Mesenchymal stem cell (in vitro differentiated cells and primary cell): Measurements from ENCODE around the gene POLR2L.

ENCODE experiments used
- DNase-seq: peaks from one replicate; pipeline ENCODE4 v3.0.0-alpha.2; 2013
- H2AFZ ChIP-seq: one replicate; pipeline ENCODE4 v1.6.1; 2013; ENCODE audit warnings: low read depth, mild to moderate bottlenecking, control low read depth, inconsistent platforms, low read length, moderate library complexity
- H2AK5ac ChIP-seq: 2 replicates; pipeline ENCODE4 v1.6.1; 2013; ENCODE audit warnings: low read length, moderate library complexity, mild to moderate bottlenecking, inconsistent platforms; ENCODE audit not compliant: severe bottlenecking
- H2BK120ac ChIP-seq: one replicate; pipeline ENCODE4 v1.6.1; 2013; ENCODE audit warnings: low read depth, mild to moderate bottlenecking, inconsistent platforms, low read length, moderate library complexity
- H2BK12ac ChIP-seq, 2 experiments: one replicate each; pipeline ENCODE4 v1.6.1; 2013; ENCODE audit warnings: inconsistent platforms in 2 of 2, low read length in 2 of 2, mild to moderate bottlenecking in 2 of 2, moderate library complexity in 2 of 2, control low read depth in 1 of 2
- H2BK15ac ChIP-seq: one replicate; pipeline ENCODE4 v1.6.1; 2013; ENCODE audit warnings: mild to moderate bottlenecking, low read depth, inconsistent platforms; ENCODE audit not compliant: poor library complexity, severe bottlenecking
- H2BK5ac ChIP-seq: 2 replicates; pipeline ENCODE4 v1.6.1; 2013; ENCODE audit warnings: low read depth, mild to moderate bottlenecking, low read length, control low read depth, inconsistent platforms; ENCODE audit not compliant: poor library complexity, severe bottlenecking
- H3K14ac ChIP-seq, 2 experiments: one replicate each; pipeline ENCODE4 v1.6.1; 2013; ENCODE audit warnings: inconsistent platforms in 2 of 2, low read length in 2 of 2, control low read depth in 1 of 2, mild to moderate bottlenecking in 1 of 2, moderate library complexity in 1 of 2
- H3K18ac ChIP-seq, 2 experiments: one replicate each; pipeline ENCODE4 v1.6.1; 2013; ENCODE audit warnings: inconsistent platforms in 2 of 2, low read length in 2 of 2, control low read depth in 1 of 2, low read depth in 1 of 2, mild to moderate bottlenecking in 1 of 2
- H3K23ac ChIP-seq, 2 experiments: one replicate each; pipeline ENCODE4 v1.6.1; 2013; ENCODE audit warnings: inconsistent platforms in 2 of 2, low read length in 2 of 2, mild to moderate bottlenecking in 2 of 2, moderate library complexity in 2 of 2, control low read depth in 1 of 2
- H3K27ac ChIP-seq: 2 replicates; pipeline ENCODE4 v1.5.1; 2013; ENCODE audit warnings: mild to moderate bottlenecking, moderate library complexity, low read length, control low read depth, inconsistent platforms; ENCODE audit not compliant: poor library complexity, severe bottlenecking
- H3K27me3 ChIP-seq, 2 experiments: 2 replicates each; pipeline versions ENCODE4 v1.6.1 to v1.7.0; 2013; ENCODE audit warnings: low read length in 2 of 2, mild to moderate bottlenecking in 2 of 2, moderate library complexity in 2 of 2, control low read depth in 1 of 2, inconsistent platforms in 1 of 2; ENCODE audit not compliant: control insufficient read depth in 1 of 2, insufficient read depth in 1 of 2
- H3K36me3 ChIP-seq, 2 experiments: 2 replicates each; pipeline versions ENCODE4 v1.6.1 to v1.7.0; 2013; ENCODE audit warnings: low read length in 2 of 2, control low read depth in 1 of 2, inconsistent platforms in 1 of 2, low read depth in 1 of 2, mild to moderate bottlenecking in 1 of 2; ENCODE audit not compliant: insufficient read depth in 2 of 2, control insufficient read depth in 1 of 2
- H3K4ac ChIP-seq, 2 experiments: one replicate each; pipeline ENCODE4 v1.6.1; 2013; ENCODE audit warnings: inconsistent platforms in 2 of 2, low read length in 2 of 2, mild to moderate bottlenecking in 2 of 2, moderate library complexity in 2 of 2, control low read depth in 1 of 2, low read depth in 1 of 2
- H3K4me1 ChIP-seq: 2 replicates; pipeline ENCODE4 v1.6.1; 2013; ENCODE audit warnings: low read depth, low read length, control low read depth; ENCODE audit not compliant: control insufficient read depth, insufficient read depth
- H3K4me2 ChIP-seq: 2 replicates; pipeline ENCODE4 v1.6.1; 2013; ENCODE audit warnings: low read length, mild to moderate bottlenecking, inconsistent platforms; ENCODE audit not compliant: poor library complexity, severe bottlenecking
- H3K4me3 ChIP-seq, 2 experiments: 2 replicates each; pipeline versions ENCODE4 v1.5.1 to v1.7.0; 2013; ENCODE audit warnings: low read length in 2 of 2, mild to moderate bottlenecking in 2 of 2, control low read depth in 1 of 2, low read depth in 1 of 2; ENCODE audit not compliant: insufficient read depth in 1 of 2
- H3K79me1 ChIP-seq: replicated peaks from 2 replicates; pipeline ENCODE4 v1.6.1; 2013; ENCODE audit warnings: mild to moderate bottlenecking, control low read depth, low read length, inconsistent platforms; ENCODE audit not compliant: poor library complexity, severe bottlenecking
- H3K9ac ChIP-seq: 2 replicates; pipeline ENCODE4 v1.7.0; 2013; ENCODE audit warnings: mild to moderate bottlenecking, low read length, moderate library complexity
- H3K9me3 ChIP-seq: 2 replicates; pipeline ENCODE4 v1.7.0; 2013; ENCODE audit warnings: mild to moderate bottlenecking, low read length; ENCODE audit not compliant: control insufficient read depth
- H4K8ac ChIP-seq: one replicate; pipeline ENCODE4 v1.6.1; 2013; ENCODE audit warnings: inconsistent platforms, mild to moderate bottlenecking, low read length, moderate library complexity
- H4K91ac ChIP-seq: one replicate; pipeline ENCODE4 v1.6.1; 2013; ENCODE audit warnings: mild to moderate bottlenecking, low read length, inconsistent platforms
- whole genome bisulfite sequencing: methylation state at CpG from one replicate; pipeline ENCODE4 v1.1.7; 2013; ENCODE audit warnings: mixed read lengths; 5-methylcytosine and 5-hydroxymethylcytosine counted together

POLR2L gene

DNA sequence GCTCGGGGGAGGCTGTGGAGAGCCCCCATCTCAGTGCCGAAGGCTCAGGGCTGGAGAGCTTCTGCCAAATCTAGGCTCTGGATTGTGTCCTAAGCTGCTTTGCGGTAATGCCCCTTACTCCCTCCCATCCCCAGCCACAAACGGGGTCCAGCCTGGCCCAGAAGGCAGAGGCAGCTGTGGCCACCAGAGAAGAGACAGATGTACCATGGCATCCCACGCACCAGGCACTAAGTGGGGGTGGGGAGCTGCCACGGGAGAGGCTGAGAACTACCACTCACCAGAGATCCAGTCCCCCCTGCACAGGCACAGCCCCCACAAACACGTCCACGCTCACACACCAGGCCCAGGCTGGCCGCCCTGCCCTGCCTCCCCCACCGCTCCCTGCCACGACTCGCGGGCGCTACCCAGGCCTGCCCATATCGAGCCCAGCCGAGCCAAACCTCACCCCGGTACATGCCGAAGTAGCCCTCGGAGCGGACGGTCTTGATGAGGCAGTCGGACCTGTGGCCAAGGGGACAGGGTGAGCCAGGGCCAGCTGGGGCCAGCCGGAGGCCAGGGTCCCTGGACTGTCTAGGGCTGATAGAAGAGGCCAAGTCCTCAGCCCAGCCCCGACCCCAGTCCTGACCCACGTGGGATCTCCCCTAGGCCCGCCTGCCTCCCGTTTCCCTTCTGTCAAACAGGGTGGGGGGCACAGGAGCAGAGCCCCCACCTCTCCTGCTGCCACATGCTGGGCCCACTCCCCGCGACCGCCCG is 48.1 kb downstream of the POLR2L start:
- Histone ChIP-seq H3K36me3 (peaks cover 23 to 47% of the 10 kb centered on the region in 2 experiments), H2BK15ac (no peak overlapping the region), H2BK12ac (peak overlapping the region in 1 of 2 experiments; percentile 7), H2BK5ac (no peak overlapping the region), H2AK5ac (no peak overlapping the region), H2BK120ac (no peak overlapping the region), H3K27me3 (peaks cover 3 to 5% of the 10 kb centered on the region in 2 experiments), H4K91ac (peak overlapping the region; percentile 20), H3K4me2 (no peak overlapping the region), H3K23ac (no peak overlapping the region), H3K18ac (no peak overlapping the region), H3K4me3 (no peak overlapping the region), H3K4me1 (peaks cover 43% of the 10 kb centered on the region), H4K8ac (no peak overlapping the region), H3K27ac (no peak overlapping the region), H3K4ac (peak overlapping the region in 1 of 2 experiments; percentile 30), H3K14ac (no peak overlapping the region), H3K79me1 (peaks cover 6% of the 10 kb centered on the region), H3K9me3 (no peaks in the 10 kb centered on the region), H3K9ac (no peak overlapping the region), H2AFZ (no peak overlapping the region)
- WGBS, result 94% methylated on average over 31 of the region's 31 CpGs
- DNase-seq, result no peak

DNA sequence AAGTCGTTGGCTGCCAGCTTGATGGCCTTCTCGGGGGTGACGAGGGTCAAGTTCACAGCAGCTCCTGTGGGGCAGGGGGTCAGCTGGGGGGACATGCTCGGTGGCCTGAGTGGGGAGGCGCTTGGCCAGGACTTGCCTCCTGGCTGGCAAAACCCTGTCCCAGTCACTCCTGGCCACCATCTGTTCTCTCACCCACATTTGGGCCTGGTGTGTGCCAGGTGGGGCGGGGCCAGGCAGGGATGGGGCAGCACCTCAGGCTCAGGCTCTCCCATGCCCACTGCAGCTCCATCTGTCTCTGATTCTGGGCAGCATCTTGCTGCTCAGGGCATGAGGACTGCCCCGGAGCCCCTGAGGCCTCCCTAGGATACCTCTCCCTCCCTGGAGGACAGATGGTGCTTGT is 48.8 kb downstream of the POLR2L start:
- H3K9me3 ChIP-seq, result no peaks in the 10 kb centered on the region
- H3K36me3 ChIP-seq, result peaks cover 19 to 43% of the 10 kb centered on the region in 2 experiments
- no peak overlapping the region for H3K4me2 ChIP-seq
- H2BK5ac ChIP-seq, result no peak overlapping the region
- H3K4me1 ChIP-seq, result peaks cover 44% of the 10 kb centered on the region
- H3K9ac ChIP-seq, result no peak overlapping the region
- no peak overlapping the region for H3K14ac ChIP-seq
- H3K23ac ChIP-seq, result no peak overlapping the region
- no peak overlapping the region for H2BK15ac ChIP-seq
- no peak overlapping the region for H2AFZ ChIP-seq
- H2AK5ac ChIP-seq, result no peak overlapping the region
- H2BK120ac ChIP-seq, result no peak overlapping the region
- no peak overlapping the region for H3K4me3 ChIP-seq
- H4K8ac ChIP-seq, result no peak overlapping the region
- H3K27ac ChIP-seq, result no peak overlapping the region
- no peak overlapping the region for H3K4ac ChIP-seq
- H4K91ac ChIP-seq, result no peak overlapping the region
- H2BK12ac ChIP-seq, result no peak overlapping the region
- no peak for DNase-seq
- H3K27me3 ChIP-seq, result peaks cover 4 to 11% of the 10 kb centered on the region in 2 experiments
- H3K18ac ChIP-seq, result no peak overlapping the region
- 95% methylated on average over 6 of the region's 7 CpGs for WGBS
- H3K79me1 ChIP-seq, result peaks cover 3% of the 10 kb centered on the region

DNA sequence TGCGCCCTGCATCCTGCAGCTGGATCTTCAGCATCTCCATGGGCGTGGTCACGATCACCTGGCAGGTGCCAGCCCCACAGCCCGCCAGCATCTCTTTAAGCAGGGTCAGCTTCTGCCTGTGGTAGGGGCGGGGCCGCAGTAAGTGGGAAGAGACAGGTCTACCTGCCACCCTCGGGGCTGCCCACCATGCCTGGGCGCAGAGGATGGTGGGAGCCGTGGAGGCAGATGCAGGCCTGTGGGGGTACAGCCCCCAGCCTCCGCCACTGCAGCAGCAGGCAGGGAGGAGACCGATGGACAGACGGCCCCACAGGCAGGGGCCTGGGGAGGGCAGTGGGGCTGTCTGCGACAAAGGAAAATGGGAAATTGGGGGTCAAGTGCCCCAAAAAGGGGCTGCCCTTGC is 49.5 kb downstream of the POLR2L start:
- no peak overlapping the region for H3K4me3 ChIP-seq

DNA sequence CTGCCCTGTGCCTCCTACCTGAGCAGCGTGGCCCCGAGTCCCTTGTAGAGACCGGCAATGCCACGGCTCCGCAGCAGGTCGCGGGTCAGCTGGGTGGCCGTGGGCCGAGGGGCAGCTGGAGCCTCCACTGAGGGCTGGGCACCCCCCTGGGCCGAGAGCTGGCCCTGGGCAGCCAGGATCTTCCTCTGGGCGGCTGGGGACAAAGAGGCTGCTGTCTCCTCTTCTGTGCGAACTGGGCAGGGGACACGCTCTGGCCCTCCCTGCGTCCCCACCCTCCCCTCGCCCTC is 49.9 kb downstream of the POLR2L start:
- no peak overlapping the region for H4K8ac ChIP-seq
- no peaks in the 10 kb centered on the region for H3K9me3 ChIP-seq
- no peak overlapping the region for H4K91ac ChIP-seq
- H3K4me1 ChIP-seq, result peaks cover 42% of the 10 kb centered on the region
- peaks cover 4 to 14% of the 10 kb centered on the region in 2 experiments for H3K27me3 ChIP-seq
- WGBS, result over 99% methylated on average over 14 of the region's 15 CpGs
- no peak overlapping the region for H3K4me3 ChIP-seq
- H3K27ac ChIP-seq, result no peak overlapping the region
- no peak overlapping the region for H3K18ac ChIP-seq
- H3K79me1 ChIP-seq, result peaks cover 3% of the 10 kb centered on the region
- DNase-seq, result no peak
- no peak overlapping the region for H3K9ac ChIP-seq
- no peak overlapping the region for H3K14ac ChIP-seq
- H3K23ac ChIP-seq, result no peak overlapping the region
- no peak overlapping the region for H3K4me2 ChIP-seq
- peaks cover 19 to 43% of the 10 kb centered on the region in 2 experiments for H3K36me3 ChIP-seq
- H2BK120ac ChIP-seq, result no peak overlapping the region
- H3K4ac ChIP-seq, result no peak overlapping the region
- H2BK5ac ChIP-seq, result no peak overlapping the region
- H2AK5ac ChIP-seq, result no peak overlapping the region
- H2AFZ ChIP-seq, result no peak overlapping the region
- no peak overlapping the region for H2BK12ac ChIP-seq
- no peak overlapping the region for H2BK15ac ChIP-seq

More for the DNA sequence above, 49.5 kb downstream of the POLR2L start:
- Histone ChIP-seq H3K4me2 (no peak overlapping the region), H3K18ac (no peak overlapping the region), H4K8ac (no peak overlapping the region), H3K36me3 (peaks cover 19 to 43% of the 10 kb centered on the region in 2 experiments), H3K79me1 (peaks cover 3% of the 10 kb centered on the region), H3K9ac (no peak overlapping the region), H3K9me3 (no peaks in the 10 kb centered on the region), H4K91ac (no peak overlapping the region), H2BK12ac (no peak overlapping the region), H3K27ac (no peak overlapping the region), H3K23ac (no peak overlapping the region), H2AFZ (no peak overlapping the region), H2BK5ac (no peak overlapping the region), H2BK15ac (no peak overlapping the region), H3K14ac (no peak overlapping the region), H3K27me3 (peaks cover 4 to 14% of the 10 kb centered on the region in 2 experiments), H3K4me1 (peaks cover 42% of the 10 kb centered on the region), H3K4ac (no peak overlapping the region), H2BK120ac (no peak overlapping the region), H2AK5ac (no peak overlapping the region)
- 89% methylated on average over 13 of the region's 13 CpGs for WGBS
- no peak for DNase-seq
